Right lobe of liver (tissue), 4 donors: Measurements from ENCODE around the gene MRPS18A.

Experiments
- POLR2A ChIP-seq: fragments of 450-650 bp; IDR thresholded peaks from one replicate; pipeline ENCODE4 v1.6.1; 2017; ENCODE audit warnings: antibody characterized with exemption, mild to moderate bottlenecking
- TF ChIP-seq, protein P1 (sequence below), 4 donors: fragments of 200-600 bp in 3 of 4; fragments of 450-650 bp in 1 of 4; IDR thresholded peaks; one replicate each; pipeline versions ENCODE4 v1.5.1 to v1.8.0; 2016 to 2022; ENCODE audit warnings: antibody characterized with exemption in 4 of 4, mild to moderate bottlenecking in 2 of 4
- donor health status: DM: no; HTN: no; CAD: no.
- donor health status: DM: no; HTN: no; CAD: no.
- donor health status: DM: no; HTN: yes; CAD: no.

DNA sequence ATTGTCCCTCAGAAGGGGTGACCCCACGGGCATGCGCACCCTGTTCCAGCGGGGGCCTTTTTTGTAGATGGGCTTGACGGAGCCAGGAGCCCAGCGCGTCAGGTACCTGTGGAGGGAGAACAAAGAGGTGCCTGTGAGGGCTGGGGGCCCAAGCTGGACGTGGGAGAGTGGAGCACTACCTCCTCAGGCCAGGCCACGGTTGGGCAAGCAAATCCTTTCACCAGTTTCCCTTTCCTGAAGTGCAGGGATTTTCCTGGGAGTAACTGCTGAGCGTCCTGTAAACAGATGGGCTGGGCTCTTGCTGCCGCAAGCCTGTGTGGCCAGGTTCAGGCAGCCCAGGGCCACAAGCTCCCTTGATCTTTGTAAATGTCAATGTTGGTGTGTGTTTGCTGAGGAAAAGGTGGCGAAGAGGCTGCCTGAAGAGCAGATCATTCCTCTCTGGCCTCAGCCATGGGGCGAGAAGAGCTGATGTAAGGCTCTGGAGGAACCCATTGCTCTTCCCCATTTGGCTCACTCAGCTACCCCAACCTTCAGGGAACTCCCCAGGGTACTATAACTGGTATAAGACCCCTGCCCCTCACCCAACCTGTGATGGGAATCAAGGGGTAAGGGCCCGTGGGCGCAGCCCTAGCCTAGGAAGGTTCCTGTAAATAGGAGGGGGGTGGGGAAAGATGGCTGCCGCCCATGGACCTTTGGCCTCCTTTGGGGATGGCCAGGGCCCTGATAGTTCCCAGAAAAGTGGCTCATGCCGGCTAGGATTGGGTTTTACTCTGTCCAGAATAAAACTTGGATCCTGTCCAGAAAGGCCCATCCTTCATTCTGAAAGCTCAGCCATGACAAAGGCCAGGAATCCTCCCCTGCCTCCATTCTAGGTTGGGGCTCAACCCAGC, 15.5 kb downstream of the MRPS18A start:
- TF ChIP-seq, protein P1, sequence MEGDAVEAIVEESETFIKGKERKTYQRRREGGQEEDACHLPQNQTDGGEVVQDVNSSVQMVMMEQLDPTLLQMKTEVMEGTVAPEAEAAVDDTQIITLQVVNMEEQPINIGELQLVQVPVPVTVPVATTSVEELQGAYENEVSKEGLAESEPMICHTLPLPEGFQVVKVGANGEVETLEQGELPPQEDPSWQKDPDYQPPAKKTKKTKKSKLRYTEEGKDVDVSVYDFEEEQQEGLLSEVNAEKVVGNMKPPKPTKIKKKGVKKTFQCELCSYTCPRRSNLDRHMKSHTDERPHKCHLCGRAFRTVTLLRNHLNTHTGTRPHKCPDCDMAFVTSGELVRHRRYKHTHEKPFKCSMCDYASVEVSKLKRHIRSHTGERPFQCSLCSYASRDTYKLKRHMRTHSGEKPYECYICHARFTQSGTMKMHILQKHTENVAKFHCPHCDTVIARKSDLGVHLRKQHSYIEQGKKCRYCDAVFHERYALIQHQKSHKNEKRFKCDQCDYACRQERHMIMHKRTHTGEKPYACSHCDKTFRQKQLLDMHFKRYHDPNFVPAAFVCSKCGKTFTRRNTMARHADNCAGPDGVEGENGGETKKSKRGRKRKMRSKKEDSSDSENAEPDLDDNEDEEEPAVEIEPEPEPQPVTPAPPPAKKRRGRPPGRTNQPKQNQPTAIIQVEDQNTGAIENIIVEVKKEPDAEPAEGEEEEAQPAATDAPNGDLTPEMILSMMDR (IDR thresholded peaks at IDR 0.05): no peak
- TF ChIP-seq POLR2A: no peak
